T-helper 9 cell (primary cell): Measurements from ENCODE around the gene DNAI7.

Experiments
- DNase-seq: peaks from one replicate; pipeline ENCODE4 v3.0.0-alpha.2; 2020

DNAI7 gene

GRCh38 chr12:25162866-25163265 lies 32.1 kb downstream of the DNAI7 start:
- no peak for DNase-seq

- DNase-seq, result no peak
These were observed 38.9 kb downstream of the DNAI7 start for GRCh38 chr12:25156061-25156460.

DNA sequence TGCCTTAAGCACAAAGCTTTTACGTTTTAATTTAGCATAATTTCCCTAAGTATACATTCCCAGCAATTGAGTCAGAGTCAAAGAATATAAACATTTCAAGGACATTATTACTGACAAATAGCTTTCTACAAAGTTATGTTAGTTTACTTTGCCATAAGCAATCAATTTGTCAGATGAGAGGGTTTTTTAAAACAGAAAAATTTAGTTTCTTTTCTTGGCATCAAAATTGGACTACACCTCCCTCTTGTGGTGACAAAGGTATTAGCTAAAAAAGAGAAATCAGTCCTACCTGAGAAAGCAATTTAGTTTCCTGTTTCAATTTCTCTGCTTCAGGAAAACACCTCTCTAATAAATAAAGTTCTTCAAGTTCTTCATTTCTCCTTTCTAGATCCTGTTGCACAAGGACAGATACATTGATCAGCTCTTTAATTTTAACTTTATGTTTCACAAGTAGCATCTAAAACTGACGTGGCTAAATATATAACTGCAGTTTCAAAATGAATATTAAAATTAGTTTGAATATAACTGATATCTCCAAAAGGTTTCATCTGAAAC lies 39.9 kb downstream of the DNAI7 start:
- no peak for DNase-seq

DNA sequence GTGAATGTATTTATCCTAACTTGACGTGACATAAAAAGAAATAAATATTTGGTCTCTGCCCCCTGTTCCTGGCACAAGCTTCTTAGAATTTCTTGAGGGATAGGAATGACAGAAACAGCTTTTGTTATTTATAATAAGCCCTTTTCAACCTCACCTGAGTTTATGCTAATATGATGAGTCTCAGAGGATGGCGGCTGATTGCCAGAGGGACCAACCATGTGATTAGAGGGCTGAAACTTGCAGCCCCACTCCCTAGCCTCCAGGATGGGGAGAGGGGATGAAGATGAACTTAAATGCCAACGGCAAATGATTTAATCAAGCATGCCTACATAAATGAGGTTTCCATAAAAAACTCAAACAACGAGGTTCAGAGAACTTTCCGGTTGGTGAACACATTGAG lies 42.9 kb downstream of the DNAI7 start:
- DNase-seq, result no peak

GRCh38 chr12:25151476-25151875 lies 43.5 kb downstream of the DNAI7 start:
- no peak for DNase-seq

- DNase-seq, result no peak
These were observed 48.3 kb downstream of the DNAI7 start for GRCh38 chr12:25146686-25147085.

GRCh38 chr12:25135531-25136154 lies 59.3 kb downstream of the DNAI7 start:
- no peak for DNase-seq

DNA sequence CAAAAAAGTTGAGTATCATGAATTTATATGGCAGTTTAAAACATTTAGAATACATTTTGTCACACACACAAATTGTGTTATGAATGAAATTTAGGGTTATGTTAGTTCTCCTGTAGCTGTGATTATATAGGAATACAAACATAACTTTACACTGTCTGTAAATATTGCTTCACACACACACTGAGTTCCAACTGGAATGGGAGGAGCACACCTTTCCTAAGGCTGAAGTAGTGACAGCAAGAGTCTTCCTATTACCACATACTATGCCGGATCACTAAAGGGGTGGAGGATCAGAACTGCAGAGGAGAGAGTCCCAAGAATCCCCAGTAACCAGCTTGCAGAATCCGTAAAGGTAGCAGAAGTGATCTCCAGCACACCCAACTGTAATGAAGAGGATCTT lies 63.7 kb downstream of the DNAI7 start:
- no peak for DNase-seq

- DNase-seq, result no peak
These were observed 64.2 kb downstream of the DNAI7 start for GRCh38 chr12:25130741-25131188.

DNA sequence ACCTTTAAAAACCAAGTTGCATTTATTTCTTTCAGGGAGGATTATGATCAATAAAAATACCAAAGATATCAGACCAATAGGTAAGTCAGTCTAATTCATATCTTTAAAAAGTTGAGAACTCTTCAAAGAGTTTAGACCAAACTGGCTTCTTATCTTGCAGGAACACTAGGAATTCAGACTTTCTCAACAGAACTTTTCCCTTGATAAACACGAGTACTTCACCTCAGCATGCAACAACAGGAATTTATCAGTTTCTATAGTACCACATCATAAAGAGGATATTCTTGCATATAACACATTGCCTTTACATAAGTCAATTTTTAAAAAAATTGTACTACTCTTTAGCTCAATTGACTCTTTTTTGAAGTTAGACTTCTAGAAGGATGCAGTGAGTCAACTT lies 68.2 kb downstream of the DNAI7 start:
- no peak for DNase-seq

DNA sequence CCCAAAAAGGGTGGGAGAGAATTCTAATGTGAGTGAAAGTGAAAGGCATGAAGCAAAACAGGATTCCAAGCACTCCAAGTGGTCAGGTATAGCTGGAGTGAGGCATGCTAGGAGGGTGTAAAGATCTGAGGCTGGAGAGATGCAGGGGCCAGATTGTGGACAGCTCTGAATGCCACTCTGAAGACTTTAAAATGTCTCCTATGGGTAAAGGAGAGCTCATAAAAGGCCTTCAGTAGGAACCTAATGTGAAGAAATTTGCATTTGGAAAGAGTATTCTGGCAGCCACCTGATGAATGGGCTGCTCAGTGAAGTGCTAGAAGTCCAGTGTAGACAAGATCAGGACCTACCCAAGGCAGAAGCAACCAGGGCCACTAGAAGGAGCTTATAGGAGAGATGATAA lies 68.9 kb downstream of the DNAI7 start:
- DNase-seq, result no peak

DNA sequence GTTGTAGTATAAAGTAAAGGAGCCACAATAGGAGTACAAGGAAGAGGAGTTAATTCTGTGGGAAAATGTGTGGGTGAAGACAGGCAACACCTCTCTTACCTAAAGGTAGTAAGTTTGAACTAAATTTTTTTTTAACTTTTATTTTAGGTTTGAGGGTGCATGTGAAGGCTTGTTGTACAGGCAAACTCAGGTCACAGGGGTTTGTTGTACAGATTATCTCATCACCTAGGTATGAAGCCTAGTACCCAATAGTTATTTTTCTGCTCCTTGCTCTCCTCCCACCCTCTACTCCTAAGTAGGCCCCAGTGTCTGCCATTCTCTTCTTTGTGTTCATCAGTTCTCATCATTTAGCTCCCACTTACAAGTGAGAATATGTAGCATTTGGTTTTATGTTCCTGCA lies 70.5 kb downstream of the DNAI7 start:
- no peak for DNase-seq

DNA sequence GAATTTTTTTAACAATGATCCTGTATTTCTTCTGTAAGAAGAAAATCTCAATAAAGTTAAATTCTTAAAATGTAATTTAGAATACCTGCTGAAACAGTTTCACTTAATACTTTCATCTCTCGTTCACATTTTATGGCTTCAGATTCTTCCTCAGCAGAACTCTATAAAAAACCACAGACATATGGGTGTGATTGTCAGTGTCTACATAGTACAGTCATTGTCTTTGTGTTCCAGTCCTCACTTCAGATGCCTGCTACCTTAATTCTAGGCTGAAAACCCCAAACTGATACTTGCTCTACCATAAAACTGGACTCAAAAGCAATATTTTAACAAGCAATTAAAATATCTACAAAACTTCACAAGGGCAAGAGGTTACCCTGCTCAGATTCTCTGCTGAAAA lies 71.8 kb downstream of the DNAI7 start:
- no peak for DNase-seq

DNA sequence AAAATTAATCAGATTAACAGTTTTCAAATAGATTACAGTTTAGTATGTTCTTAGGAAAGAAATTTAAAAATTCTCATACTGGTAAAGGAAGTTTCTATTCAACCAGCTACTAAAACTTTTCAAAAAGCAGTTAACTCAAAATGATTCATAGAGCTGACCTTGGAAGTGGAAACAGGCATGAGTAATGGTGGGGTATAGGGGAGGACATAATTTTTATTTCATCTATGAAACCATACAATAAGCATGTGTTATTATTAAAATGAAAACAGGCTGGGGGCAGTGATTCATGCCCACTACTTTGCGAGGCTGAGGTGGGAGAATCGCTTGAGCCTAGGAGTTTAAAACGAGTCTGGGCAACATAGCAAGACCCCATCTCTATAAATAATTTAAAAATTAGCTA lies 73.0 kb downstream of the DNAI7 start:
- no peak for DNase-seq

GRCh38 chr12:25121110-25121509 lies 73.8 kb downstream of the DNAI7 start:
- DNase-seq, result no peak

DNA sequence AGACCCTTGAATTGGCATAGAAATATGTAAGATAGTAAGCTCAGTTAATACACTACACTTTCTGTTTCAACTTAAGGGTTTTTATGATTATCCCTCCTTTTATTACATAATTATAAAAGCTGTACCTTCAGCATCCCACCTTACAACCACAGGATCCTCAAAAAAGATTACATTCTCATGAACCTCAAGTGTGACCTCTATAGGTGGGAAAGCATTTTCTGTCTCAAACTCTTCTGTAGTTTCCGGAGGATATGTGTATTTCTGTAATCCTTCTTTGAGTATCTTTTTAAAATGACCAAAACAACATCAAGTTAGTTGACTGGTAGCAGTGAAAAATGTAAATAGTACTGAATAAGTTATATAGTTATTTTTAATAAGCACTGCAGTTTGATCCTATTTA lies 75.9 kb downstream of the DNAI7 start:
- DNase-seq, result no peak

GRCh38 chr12:25115677-25116076 lies 79.3 kb downstream of the DNAI7 start:
- DNase-seq, result no peak

GRCh38 chr12:25113651-25114050 lies 81.3 kb downstream of the DNAI7 start:
- no peak for DNase-seq

GRCh38 chr12:25110260-25110659 lies 84.7 kb downstream of the DNAI7 start:
- no peak for DNase-seq

- no peak for DNase-seq
These were observed 87.0 kb downstream of the DNAI7 start for GRCh38 chr12:25107920-25108319.

- DNase-seq, result no peak
These were observed 88.1 kb downstream of the DNAI7 start for GRCh38 chr12:25106818-25107217.

- no peak for DNase-seq
These were observed 92.6 kb downstream of the DNAI7 start for GRCh38 chr12:25102402-25102801.

DNA sequence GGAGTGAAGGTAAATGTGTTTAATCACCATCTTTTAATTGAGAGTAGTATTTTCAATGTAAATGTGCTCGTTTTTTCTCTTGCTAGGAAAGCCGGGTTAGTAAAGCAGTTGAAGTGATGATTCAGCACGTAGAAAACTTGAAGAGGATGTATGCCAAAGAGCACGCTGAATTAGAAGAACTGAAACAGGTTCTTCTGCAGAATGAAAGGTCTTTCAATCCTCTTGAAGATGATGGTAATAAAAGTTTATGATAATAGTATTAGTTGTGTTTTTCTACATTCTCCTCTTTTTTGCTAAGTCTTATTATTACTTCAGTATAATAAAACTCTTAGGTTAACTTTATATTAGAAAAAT lies 93.9 kb downstream of the DNAI7 start:
- no peak for DNase-seq

DNA sequence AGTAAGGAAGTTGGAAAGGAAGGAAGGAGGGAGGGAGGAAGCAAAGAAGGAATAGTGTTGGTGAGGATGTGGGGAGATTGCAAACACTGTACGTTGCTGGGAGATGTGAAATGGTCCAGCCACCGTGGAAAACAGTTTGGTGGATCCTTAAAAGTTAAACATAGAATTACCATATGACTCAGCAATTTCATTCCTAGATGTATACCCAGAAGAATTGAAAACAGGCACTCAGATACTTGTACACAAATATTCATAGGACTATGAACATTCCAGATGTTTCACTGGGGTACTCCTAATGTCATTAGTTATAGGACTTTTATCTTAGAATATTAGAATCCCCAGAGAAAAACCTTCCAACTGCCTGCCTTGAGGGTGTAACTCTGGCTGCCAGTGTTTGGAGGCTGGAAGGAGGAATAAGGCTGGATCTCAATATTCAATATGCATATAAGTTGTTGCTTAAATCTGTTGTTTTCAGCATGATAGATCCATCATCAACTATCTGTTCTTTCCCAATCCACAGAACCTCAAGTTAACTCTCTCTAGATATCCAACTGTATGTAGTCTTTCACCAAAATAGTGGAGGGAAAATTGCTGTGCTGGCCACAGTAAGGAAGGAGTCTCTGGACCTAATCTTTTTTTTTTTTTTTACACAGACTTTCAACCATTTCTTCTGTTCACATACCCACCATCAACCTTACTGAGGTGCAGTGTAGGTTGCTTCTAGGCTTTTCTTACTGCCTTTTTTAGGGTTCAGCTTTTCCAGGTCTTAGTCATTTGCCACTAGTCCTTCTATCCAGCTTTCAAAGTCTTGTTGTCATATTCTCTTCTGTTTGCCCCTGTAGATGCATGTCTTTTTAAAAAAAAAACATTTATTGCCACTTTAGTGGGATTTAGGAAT lies 94.5 kb downstream of the DNAI7 start:
- DNase-seq, result no peak
